H9 (cell line): ENCODE measurements around the gene SMTN. TPM values are rescaled to one million over a fixed set of nuclear protein-coding genes. Genes with fewer than 3 reads are reported as not detected.

Experiments used
- DNase-seq: peaks from one replicate; pipeline ENCODE4 v3.0.0-alpha.2; 2017
- H2AFZ ChIP-seq: one replicate; pipeline ENCODE4 v1.6.1; 2013; ENCODE audit warnings: mild to moderate bottlenecking, low read length, control low read depth, moderate library complexity
- H2AK5ac ChIP-seq: 2 replicates; pipeline ENCODE4 v1.6.1; 2013; ENCODE audit warnings: low read length, control low read depth, mixed read lengths; ENCODE audit not compliant: insufficient read length
- H2BK120ac ChIP-seq: one replicate; pipeline ENCODE4 v1.6.1; 2013; ENCODE audit warnings: low read depth, mild to moderate bottlenecking, low read length, control low read depth, inconsistent platforms; ENCODE audit not compliant: poor library complexity, severe bottlenecking
- H2BK12ac ChIP-seq: 2 replicates; pipeline ENCODE4 v1.6.1; 2013; ENCODE audit warnings: low read length, control low read depth, mixed read lengths, low read depth; ENCODE audit not compliant: insufficient read length
- H2BK15ac ChIP-seq: 2 replicates; pipeline ENCODE4 v1.6.1; 2013; ENCODE audit warnings: low read depth, low read length, control low read depth
- H2BK20ac ChIP-seq: one replicate; pipeline ENCODE4 v1.6.1; 2013; ENCODE audit warnings: low read depth, mild to moderate bottlenecking, low read length, control low read depth, inconsistent platforms; ENCODE audit not compliant: poor library complexity, severe bottlenecking
- H2BK5ac ChIP-seq: 2 replicates; pipeline ENCODE4 v1.6.1; 2013; ENCODE audit warnings: low read length, control low read depth, mixed read lengths; ENCODE audit not compliant: insufficient read length
- H3K14ac ChIP-seq: 2 replicates; pipeline ENCODE4 v1.6.1; 2013; ENCODE audit warnings: low read length, control low read depth; ENCODE audit not compliant: insufficient read depth
- H3K18ac ChIP-seq: 2 replicates; pipeline ENCODE4 v1.6.1; 2013; ENCODE audit warnings: low read depth, mild to moderate bottlenecking, mixed read lengths, low read length, control low read depth; ENCODE audit not compliant: insufficient read length
- H3K23ac ChIP-seq: 2 replicates; pipeline ENCODE4 v1.6.1; 2013; ENCODE audit warnings: low read length, control low read depth, mixed read lengths, low read depth; ENCODE audit not compliant: insufficient read length
- H3K23me2 ChIP-seq: 2 replicates; pipeline ENCODE4 v1.6.1; 2013; ENCODE audit warnings: low read depth, mild to moderate bottlenecking, mixed read lengths, low read length, control low read depth; ENCODE audit not compliant: insufficient read length, poor library complexity, severe bottlenecking
- H3K27ac ChIP-seq: 2 replicates; pipeline ENCODE4 v1.5.1; 2013; ENCODE audit warnings: low read length, control low read depth, mixed read lengths, low read depth; ENCODE audit not compliant: insufficient read length
- H3K27me3 ChIP-seq: 2 replicates; pipeline ENCODE4 v1.6.1; 2013; ENCODE audit warnings: low read length, control low read depth, inconsistent platforms; ENCODE audit not compliant: insufficient read depth
- H3K4ac ChIP-seq: 2 replicates; pipeline ENCODE4 v1.6.1; 2013; ENCODE audit warnings: low read depth, mild to moderate bottlenecking, control low read depth, inconsistent platforms, low read length, moderate library complexity
- H3K4me1 ChIP-seq: 2 replicates; pipeline ENCODE4 v1.6.1; 2013; ENCODE audit warnings: low read length, control low read depth, inconsistent platforms; ENCODE audit not compliant: insufficient read depth
- H3K4me2 ChIP-seq: 2 replicates; pipeline ENCODE4 v1.6.1; 2013; ENCODE audit warnings: low read length, control low read depth, mixed read lengths; ENCODE audit not compliant: insufficient read length, insufficient read depth
- H3K56ac ChIP-seq: 2 replicates; pipeline ENCODE4 v1.6.1; 2013; ENCODE audit warnings: low read depth, mild to moderate bottlenecking, mixed read lengths, low read length, control low read depth; ENCODE audit not compliant: insufficient read length
- H3K79me1 ChIP-seq: 2 replicates; pipeline ENCODE4 v1.6.1; 2013; ENCODE audit warnings: low read depth, mild to moderate bottlenecking, moderate library complexity, low read length, control low read depth, inconsistent platforms; ENCODE audit not compliant: insufficient read depth, poor library complexity, severe bottlenecking
- H3K79me2 ChIP-seq: 2 replicates; pipeline ENCODE4 v1.6.1; 2013; ENCODE audit warnings: low read length, control low read depth, inconsistent platforms; ENCODE audit not compliant: insufficient read depth
- H3K9ac ChIP-seq: 2 replicates; pipeline ENCODE4 v1.6.1; 2013; ENCODE audit warnings: low read length, control low read depth, mixed read lengths; ENCODE audit not compliant: insufficient read length; ENCODE audit errors: extremely low read depth
- H3K9me3 ChIP-seq: one replicate; pipeline ENCODE4 v1.6.1; 2013; ENCODE audit warnings: low read depth, low read length, inconsistent platforms; ENCODE audit not compliant: control insufficient read depth
- H3T11ph ChIP-seq: one replicate; pipeline ENCODE4 v1.6.1; 2013; ENCODE audit warnings: mild to moderate bottlenecking, low read length, control low read depth, inconsistent platforms
- H4K20me1 ChIP-seq: one replicate; pipeline ENCODE4 v1.6.1; 2013; ENCODE audit not compliant: control insufficient read depth, insufficient read length, insufficient read depth
- H4K5ac ChIP-seq: 2 replicates; pipeline ENCODE4 v1.6.1; 2013; ENCODE audit warnings: low read depth, mild to moderate bottlenecking, mixed read lengths, low read length, control low read depth; ENCODE audit not compliant: insufficient read length
- H4K8ac ChIP-seq: replicated peaks from 2 replicates; pipeline ENCODE4 v1.6.1; 2013; ENCODE audit warnings: low read length, control low read depth, mixed read lengths, low read depth; ENCODE audit not compliant: insufficient read length
- H4K91ac ChIP-seq: 2 replicates; pipeline ENCODE4 v1.6.1; 2013; ENCODE audit warnings: low read depth, mild to moderate bottlenecking, moderate library complexity, mixed read lengths, low read length, control low read depth; ENCODE audit not compliant: insufficient read length
- H3K27ac Mint-ChIP-seq, 3 experiments: 2 replicates in 2 of 3; 3 replicates in 1 of 3; pipeline ENCODE4 v1.8.0; 2020 to 2021; ENCODE audit warnings: mixed read lengths in 3 of 3, mild to moderate bottlenecking in 1 of 3, moderate library complexity in 1 of 3
- H3K27me3 Mint-ChIP-seq: 2 replicates; pipeline ENCODE4 v1.8.0; 2021; ENCODE audit warnings: low read depth, mild to moderate bottlenecking, moderate library complexity, mixed read lengths
- H3K36me3 Mint-ChIP-seq, 3 experiments: 2 replicates in 2 of 3; 3 replicates in 1 of 3; pipeline ENCODE4 v1.8.0; 2020 to 2021; ENCODE audit warnings: low read depth in 3 of 3, mixed read lengths in 3 of 3; ENCODE audit not compliant: insufficient read depth in 1 of 3
- H3K4me1 Mint-ChIP-seq, 2 experiments: 2 replicates each; pipeline ENCODE4 v1.8.0; 2020; ENCODE audit warnings: mixed read lengths in 2 of 2
- H3K4me3 Mint-ChIP-seq, 2 experiments: 2 replicates in 1 of 2; 3 replicates in 1 of 2; pipeline ENCODE4 v1.8.0; 2020 to 2021; ENCODE audit warnings: mild to moderate bottlenecking in 2 of 2, mixed read lengths in 2 of 2, moderate library complexity in 1 of 2
- H3K9me3 Mint-ChIP-seq, 2 experiments: 2 replicates in 1 of 2; 3 replicates in 1 of 2; pipeline ENCODE4 v1.8.0; 2020; ENCODE audit warnings: mild to moderate bottlenecking in 2 of 2, mixed read lengths in 2 of 2, moderate library complexity in 1 of 2
- CTCF ChIP-seq: fragments of 200-600 bp; sonication (generic); conservative IDR thresholded peaks from 3 replicates; pipeline ENCODE4 v1.8.0; 2021; ENCODE audit warnings: antibody characterized with exemption, mild to moderate bottlenecking
- WGBS: extraction: QIAGEN DNeasy Blood & Tissue Kit; methylation state at CpG from one replicate; pipeline ENCODE4 v1.1.7; 2013; ENCODE audit warnings: missing lambda C conversion rate, low lambda C conversion rate, mixed read lengths; ENCODE audit not compliant: insufficient read length; ENCODE audit errors: extremely low coverage; 5-methylcytosine and 5-hydroxymethylcytosine counted together
- total RNA-seq: library from RNA; stranded (reverse); gene quantifications from 2 replicates; pipeline ENCODE4 v1.2.1, GENCODE V29; 2021

The SMTN gene
- total RNA-seq, 1 experiment from 2014 or later = 23.4 TPM

- no peak overlapping the region for H3T11ph ChIP-seq
- H2AFZ ChIP-seq = no peak overlapping the region
- no peak overlapping the region for H4K91ac ChIP-seq
- H3K79me2 ChIP-seq = peaks cover 10% of the 10 kb centered on the region; the same call in 1 of the 2 replicates
- no peak overlapping the region for H2BK15ac ChIP-seq
- H2BK20ac ChIP-seq = no peak overlapping the region
- H3K18ac ChIP-seq = no peak overlapping the region
- WGBS = no CpG with 5 or more reads among the region's 4 CpGs
- H3K4me2 ChIP-seq = no peak overlapping the region
- no peak overlapping the region for H2BK5ac ChIP-seq
- no peak overlapping the region for H4K8ac ChIP-seq
- H3K27ac Mint-ChIP-seq = no peak overlapping the region
- no peak overlapping the region for H3K27ac ChIP-seq
- no peak overlapping the region for H2BK12ac ChIP-seq
- H3K9me3 ChIP-seq = peaks cover 3% of the 10 kb centered on the region
- H3K27me3 Mint-ChIP-seq = peaks cover 14% of the 10 kb centered on the region
- peak; percentile 21 for DNase-seq
- no peak overlapping the region for H3K4ac ChIP-seq
- no peak overlapping the region for H3K56ac ChIP-seq
- no peaks in the 10 kb centered on the region for H4K20me1 ChIP-seq
- H3K9me3 Mint-ChIP-seq = peaks cover 17 to 23% of the 10 kb centered on the region in 2 experiments
- no peak overlapping the region for H3K14ac ChIP-seq
- H3K79me1 ChIP-seq = peaks cover 9% of the 10 kb centered on the region
- H3K4me1 Mint-ChIP-seq = peaks cover 15 to 20% of the 10 kb centered on the region in 2 experiments
- H3K9ac ChIP-seq = no peak overlapping the region
- no peak overlapping the region for H3K4me3 Mint-ChIP-seq
- no peak overlapping the region for H4K5ac ChIP-seq
- no peak overlapping the region for H2BK120ac ChIP-seq
- TF ChIP-seq CTCF = no peak
- peaks cover 1 to 13% (median 9%) of the 10 kb centered on the region in 3 experiments; a peak in 5 of 7 replicates for H3K36me3 Mint-ChIP-seq
- H3K27me3 ChIP-seq = no peaks in the 10 kb centered on the region
- peaks cover 7% of the 10 kb centered on the region; the same call in 1 of the 2 replicates for H3K4me1 ChIP-seq
- H3K23me2 ChIP-seq = peaks cover 11% of the 10 kb centered on the region
- H3K23ac ChIP-seq = no peak overlapping the region
- H2AK5ac ChIP-seq = no peak overlapping the region
Observed at GRCh38 chr22:31142285-31142684, 61.2 kb downstream of the SMTN start.
